ENCODE measurements around the gene SPTLC1. TPM values are rescaled to one million over a fixed set of nuclear protein-coding genes. Genes with fewer than 3 reads are reported as not detected.
"Not testable (repeated sequence)": the region's sequence is repeated elsewhere in the genome, so short reads cannot be mapped to it uniquely, and the experiment has no call there.

Gene SPTLC1
- polyA plus RNA-seq, 6 donors from 2014 or later = 32.8 to 53.5 (median 44.2) TPM

DNA sequence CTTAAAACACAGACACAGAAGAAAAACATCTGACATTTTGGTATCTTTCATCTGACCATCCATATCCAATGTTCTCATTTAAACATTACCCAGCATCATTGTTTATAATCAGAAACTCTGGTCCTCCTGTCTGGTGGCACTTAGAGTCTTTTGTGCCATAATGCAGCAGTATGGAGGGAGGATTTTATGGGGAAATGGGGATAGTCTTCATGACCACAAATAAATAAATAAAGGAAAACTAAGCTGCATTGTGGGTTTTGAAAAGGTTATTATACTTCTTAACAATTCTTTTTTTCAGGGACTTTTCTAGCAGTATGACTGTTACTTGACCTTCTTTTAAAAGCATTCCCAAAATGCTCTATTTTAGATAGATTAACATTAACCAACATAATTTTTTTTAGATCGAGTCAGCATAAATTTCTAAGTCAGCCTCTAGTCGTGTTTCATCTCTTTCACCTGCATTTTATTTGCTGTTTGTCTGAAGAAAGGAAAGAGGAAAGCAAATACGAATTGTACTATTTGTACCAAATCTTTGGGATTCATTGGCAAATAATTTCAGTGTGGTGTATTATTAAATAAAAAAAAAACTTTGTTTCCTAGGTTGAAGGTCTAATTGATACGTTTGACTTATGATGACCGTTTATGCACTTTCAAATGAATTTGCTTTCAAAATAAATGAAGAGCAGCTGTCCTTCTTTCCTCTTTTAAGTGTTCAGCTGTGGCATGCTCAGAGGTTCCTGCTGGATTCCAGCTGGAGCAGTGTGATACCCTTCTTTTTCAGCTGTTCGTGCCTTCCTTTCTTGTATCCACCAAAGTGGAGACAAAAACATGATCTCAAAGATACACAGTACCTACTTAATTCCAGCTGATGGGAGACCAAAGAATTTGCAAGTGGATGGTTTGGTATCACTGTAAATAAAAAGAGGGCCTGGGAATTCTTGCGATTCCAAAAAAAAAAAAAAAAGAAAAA is 35.6 kb upstream of the SPTLC1 start:
- H3K9me3 Mint-ChIP-seq; H3K4me3 Mint-ChIP-seq; H3K4me1 Mint-ChIP-seq; ATAC-seq (ENCODE audit: low read depth in 2 of 2); H3K27ac Mint-ChIP-seq; H3K36me3 Mint-ChIP-seq; DNase-seq: not testable (repeated sequence)
- peaks cover 10 to 40% (median 22%) of the 10 kb centered on the region in 3 donors for H3K27me3 Mint-ChIP-seq

DNA sequence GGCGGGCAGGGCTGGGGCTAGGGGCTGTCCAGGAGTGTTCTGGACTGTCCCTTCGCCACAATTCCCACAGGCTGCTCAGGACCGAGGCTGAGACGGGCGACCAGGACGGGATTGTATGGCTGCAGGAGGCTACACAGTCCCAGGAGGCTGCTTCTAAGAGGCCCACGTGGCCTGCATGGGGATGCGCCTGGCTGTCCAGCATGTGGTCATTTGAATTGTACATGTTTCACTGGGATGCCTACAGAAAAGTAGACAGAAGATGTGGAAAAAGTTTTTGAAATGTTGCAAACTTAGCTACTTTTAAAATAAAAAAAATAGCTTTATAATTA is 32.6 kb upstream of the SPTLC1 start:
- peaks cover 31 to 66% (median 47%) of the 10 kb centered on the region in 3 donors for H3K27me3 Mint-ChIP-seq
- H3K36me3 Mint-ChIP-seq = no peaks in the 10 kb centered on the region
- H3K27ac Mint-ChIP-seq = no peak overlapping the region
- ATAC-seq (ENCODE audit: low read depth in 2 of 2) = no peak
- no peak overlapping the region for H3K4me3 Mint-ChIP-seq
- DNase-seq = no peak
- H3K4me1 Mint-ChIP-seq = peaks cover 4 to 6% (median 4%) of the 10 kb centered on the region in 3 donors
- no peaks in the 10 kb centered on the region for H3K9me3 Mint-ChIP-seq

DNA sequence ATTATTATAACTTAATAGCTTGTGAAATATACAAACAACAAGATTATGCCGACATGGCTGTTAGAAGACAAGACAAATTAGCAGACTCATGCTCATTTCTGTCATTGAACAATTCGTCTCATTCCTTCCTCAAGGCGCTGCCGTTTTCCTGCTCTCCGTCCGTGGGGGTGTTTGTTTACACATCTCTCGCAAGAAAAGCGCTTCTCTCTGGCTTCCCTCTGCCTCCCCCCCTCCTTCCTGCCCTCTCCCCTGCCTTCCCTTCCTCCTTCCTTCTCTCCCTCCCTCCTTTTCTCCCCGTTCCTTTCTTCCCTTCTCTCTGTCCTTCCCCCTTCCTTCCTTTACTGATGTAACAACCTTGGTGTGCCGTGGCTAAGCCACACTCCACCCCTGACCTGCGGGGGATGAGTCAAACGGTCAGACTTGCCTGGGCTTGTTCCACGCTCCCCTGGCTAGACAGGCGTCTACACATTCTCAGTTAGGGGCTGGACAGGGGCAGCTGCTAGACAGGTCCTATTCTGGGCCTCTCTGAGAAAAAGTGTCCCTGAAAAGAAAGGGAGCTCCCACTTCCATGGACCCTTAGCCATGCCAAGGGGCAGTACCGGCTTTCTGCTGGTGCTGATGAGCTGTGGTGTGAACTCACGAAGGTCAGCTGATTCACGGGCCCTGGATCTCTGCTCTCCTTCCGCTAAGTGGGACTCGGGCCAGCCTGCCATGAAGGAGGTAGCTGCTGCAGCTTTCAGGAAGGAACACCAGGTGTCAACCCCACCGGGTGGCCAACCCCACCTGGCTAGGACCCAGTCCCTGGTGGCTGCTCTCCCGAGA is 32.0 kb upstream of the SPTLC1 start:
- DNase-seq (no peak), ATAC-seq (ENCODE audit: low read depth in 2 of 2) (no peak)
- Mint-ChIP-seq H3K27ac (no peak overlapping the region), H3K4me1 (peaks cover 4 to 6% (median 4%) of the 10 kb centered on the region in 3 donors), H3K36me3 (no peaks in the 10 kb centered on the region), H3K9me3 (no peaks in the 10 kb centered on the region), H3K4me3 (no peak overlapping the region), H3K27me3 (peaks cover 31 to 68% (median 52%) of the 10 kb centered on the region in 3 donors)

DNA sequence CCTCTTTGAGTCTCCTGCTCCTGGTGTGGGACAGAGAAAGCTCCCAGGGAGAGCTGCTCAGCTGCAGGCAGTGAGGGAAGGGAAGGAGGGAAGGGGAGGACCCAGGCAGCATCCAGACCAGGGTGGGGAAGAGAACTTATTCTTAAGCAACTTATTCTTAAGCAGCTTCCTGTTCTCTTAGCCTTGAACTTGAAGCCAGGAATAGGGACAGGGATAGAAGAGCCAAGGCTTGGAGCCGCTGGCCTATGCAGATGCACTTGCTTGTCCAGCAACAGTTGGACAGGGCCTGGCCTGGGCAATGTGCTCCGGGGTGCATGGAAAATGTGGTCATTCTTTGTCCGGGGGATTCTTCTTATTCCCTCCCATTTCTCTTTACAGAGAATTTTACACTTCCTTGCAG is 31.4 kb upstream of the SPTLC1 start:
- Mint-ChIP-seq H3K4me3 (no peak overlapping the region), H3K36me3 (no peaks in the 10 kb centered on the region), H3K27me3 (peaks cover 32 to 69% (median 59%) of the 10 kb centered on the region in 3 donors), H3K9me3 (no peaks in the 10 kb centered on the region), H3K27ac (no peak overlapping the region), H3K4me1 (peaks cover 4 to 6% (median 5%) of the 10 kb centered on the region in 3 donors)
- ATAC-seq (ENCODE audit: low read depth in 2 of 2) = no peak
- no peak for DNase-seq

DNA sequence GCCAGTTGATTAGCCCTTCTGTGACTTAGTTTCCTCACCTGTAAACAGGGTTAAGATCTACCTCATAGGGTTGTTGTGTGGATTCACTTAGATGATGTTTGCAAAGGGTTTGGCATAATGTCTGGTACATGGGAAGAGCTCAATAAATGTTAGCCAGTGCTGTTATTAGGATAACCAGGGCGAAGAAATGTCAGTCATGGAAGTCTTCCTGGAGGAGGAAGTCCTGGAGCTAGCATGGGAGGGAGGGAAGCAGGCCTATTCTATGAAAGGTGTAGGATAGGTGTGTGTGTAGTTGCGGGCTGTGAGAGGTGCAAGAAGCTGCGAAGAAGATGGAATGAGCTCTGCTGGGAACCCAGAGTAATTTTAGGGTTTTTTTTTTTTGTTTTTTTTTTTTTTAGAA is 30.6 kb upstream of the SPTLC1 start:
- Mint-ChIP-seq H3K4me1 (peaks cover 8 to 11% (median 10%) of the 10 kb centered on the region in 3 donors), H3K27me3 (peaks cover 34 to 78% (median 67%) of the 10 kb centered on the region in 3 donors)
- H3K27ac Mint-ChIP-seq; H3K9me3 Mint-ChIP-seq; H3K4me3 Mint-ChIP-seq; ATAC-seq (ENCODE audit: low read depth in 2 of 2); DNase-seq; H3K36me3 Mint-ChIP-seq: not testable (repeated sequence)

DNA sequence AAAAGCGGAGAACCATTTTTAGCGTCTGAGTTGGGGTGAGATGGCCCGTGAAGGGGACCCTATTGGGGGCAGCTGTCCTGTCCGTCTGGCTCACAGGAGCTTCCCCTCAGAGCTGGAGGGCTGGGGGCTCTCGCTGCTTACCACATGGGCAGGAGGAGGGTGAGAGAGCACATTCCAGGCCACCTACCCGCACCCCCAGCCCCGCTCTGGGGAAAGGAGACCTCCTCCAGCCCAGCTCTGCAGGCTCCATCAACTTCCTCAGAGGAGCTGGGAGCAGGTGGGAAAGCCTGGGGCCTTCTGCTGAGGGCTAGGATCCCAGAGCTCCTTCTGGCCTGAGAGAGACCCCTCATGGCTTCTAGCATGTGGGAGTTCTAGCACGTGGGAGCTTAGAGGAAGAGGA is 27.1 kb upstream of the SPTLC1 start:
- H3K36me3 Mint-ChIP-seq = no peaks in the 10 kb centered on the region
- DNase-seq = no peak
- peak overlapping the region in 3 of 8 donors; percentile 16 to 79 (median 44) for H3K4me3 Mint-ChIP-seq
- no peaks in the 10 kb centered on the region for H3K9me3 Mint-ChIP-seq
- H3K4me1 Mint-ChIP-seq = peaks cover 11 to 18% (median 14%) of the 10 kb centered on the region in 3 donors
- H3K27ac Mint-ChIP-seq = no peak overlapping the region
- peaks cover 33 to 70% (median 60%) of the 10 kb centered on the region in 3 donors for H3K27me3 Mint-ChIP-seq
- ATAC-seq (ENCODE audit: low read depth in 2 of 2) = no peak

DNA sequence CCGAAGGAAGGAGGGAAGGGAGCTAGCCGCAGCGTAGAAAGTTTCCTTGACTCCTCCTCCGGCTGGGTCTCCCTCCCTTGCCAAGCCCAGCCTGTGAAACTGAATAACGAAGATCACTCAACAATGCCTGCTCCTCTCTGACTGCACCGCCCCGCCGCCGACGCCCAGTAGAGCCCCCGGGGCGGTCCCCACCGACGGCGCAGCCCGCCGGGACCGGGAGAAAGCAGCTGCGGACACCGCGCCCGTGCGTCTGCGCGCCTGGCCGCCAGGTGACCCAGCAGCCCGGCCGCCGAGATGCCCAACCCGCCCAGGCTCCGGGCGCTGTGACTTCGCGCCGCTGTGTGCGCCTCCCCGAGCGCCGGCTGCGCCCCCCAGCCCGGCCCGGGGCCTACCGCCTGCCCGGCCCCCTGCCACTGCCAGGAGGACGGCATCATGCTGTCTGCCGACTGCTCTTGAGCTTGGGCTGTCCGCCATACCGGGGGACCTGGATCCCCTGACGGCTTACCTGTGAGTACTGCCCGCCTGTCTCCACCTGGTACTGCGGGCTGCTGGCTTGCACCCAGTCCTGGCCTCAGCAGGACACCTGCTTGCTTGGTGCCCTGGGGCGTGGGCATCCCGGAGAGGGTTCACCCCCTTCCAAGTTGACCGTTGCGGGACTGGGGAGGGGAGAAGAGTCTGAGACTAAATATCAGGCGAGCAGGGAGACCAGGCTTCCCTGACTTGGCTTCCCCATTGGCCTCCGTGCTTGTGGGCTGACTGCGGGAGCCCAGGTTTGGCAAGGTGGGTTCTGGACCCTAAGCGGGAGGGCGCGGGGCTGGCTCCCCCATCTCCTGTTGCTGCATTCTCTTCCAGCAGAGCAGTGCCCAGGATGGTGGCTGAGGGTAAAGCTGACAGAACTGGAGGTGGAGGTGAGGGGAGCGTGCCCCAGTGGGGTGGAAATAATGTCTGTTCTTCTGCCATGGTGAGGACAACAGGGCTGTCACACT is 26.2 kb upstream of the SPTLC1 start:
- H3K9me3 Mint-ChIP-seq = no peaks in the 10 kb centered on the region
- H3K36me3 Mint-ChIP-seq = no peaks in the 10 kb centered on the region
- peaks cover 33 to 64% (median 64%) of the 10 kb centered on the region in 3 donors for H3K27me3 Mint-ChIP-seq
- DNase-seq (no peak), ATAC-seq (ENCODE audit: low read depth in 2 of 2) (no peak)
- peaks cover 7 to 14% (median 10%) of the 10 kb centered on the region in 3 donors for H3K4me1 Mint-ChIP-seq
- no peak overlapping the region for H3K27ac Mint-ChIP-seq
- peak overlapping the region in 7 of 8 donors; percentile 61 to 87 (median 76) for H3K4me3 Mint-ChIP-seq

DNA sequence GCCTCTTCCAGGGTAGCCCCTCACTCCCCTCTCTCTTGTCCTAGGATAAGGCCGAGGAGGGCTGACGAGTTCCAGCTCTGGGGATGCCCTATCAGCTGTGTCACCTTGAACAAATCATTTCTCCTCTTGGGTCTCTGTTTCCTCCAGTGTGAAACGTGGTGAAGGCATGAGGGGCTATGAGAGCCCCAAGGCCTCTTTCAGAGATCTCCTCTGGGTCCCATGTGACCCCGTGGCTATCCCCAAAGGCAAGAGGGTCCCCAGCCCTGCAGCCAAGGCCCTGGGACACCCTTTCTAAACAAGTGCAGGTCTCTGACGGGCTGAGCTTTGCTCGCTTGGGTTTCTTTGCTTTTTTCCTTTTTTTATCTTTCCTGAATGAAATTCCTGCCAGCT is 25.5 kb upstream of the SPTLC1 start:
- no peak for DNase-seq
- Mint-ChIP-seq H3K27ac (peak overlapping the region in 1 of 6 donors; percentile 52), H3K4me3 (peak overlapping the region in 7 of 8 donors; percentile 43 to 87 (median 76)), H3K27me3 (peaks cover 31 to 60% (median 57%) of the 10 kb centered on the region in 3 donors), H3K36me3 (no peaks in the 10 kb centered on the region), H3K4me1 (peaks cover 7 to 14% (median 10%) of the 10 kb centered on the region in 3 donors), H3K9me3 (no peaks in the 10 kb centered on the region)
- no peak for ATAC-seq (ENCODE audit: low read depth in 2 of 2)

DNA sequence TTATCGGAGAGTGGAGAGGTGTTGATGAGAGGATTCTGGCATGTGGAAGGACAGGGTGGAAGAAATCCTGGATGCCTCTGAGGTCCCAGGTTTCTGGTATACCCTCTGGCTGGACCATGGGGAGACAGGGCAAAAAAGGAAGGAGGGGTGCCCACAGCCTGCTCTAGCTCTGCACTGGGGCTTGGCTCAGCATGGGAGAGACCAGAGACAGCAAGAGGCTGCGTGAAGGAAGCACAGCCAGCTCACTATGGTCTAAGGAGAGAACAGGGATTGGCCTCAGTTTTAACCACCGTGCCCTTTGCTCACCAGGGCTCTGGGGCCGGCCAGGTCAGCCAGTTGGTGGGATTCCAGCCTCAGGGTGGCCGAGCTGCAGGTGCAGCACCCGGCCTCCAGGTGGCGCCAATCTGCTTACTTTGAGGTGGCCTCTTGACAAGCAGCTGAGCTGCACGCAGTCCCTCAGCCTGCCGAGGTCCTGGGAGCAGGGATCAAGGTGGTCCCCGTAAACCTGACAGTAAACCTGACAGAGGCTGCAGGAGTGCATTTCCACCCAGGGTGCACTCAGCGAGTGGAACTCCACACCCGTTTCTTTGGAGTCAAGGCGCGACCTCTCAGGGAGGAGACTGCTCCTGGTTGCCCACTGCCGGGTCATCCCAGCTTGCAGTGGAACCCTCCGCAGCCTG is 25.0 kb upstream of the SPTLC1 start:
- Mint-ChIP-seq H3K4me3 (peak overlapping the region in 7 of 8 donors; percentile 22 to 87 (median 67)), H3K27ac (peak overlapping the region in 1 of 6 donors; percentile 9), H3K36me3 (no peaks in the 10 kb centered on the region), H3K9me3 (no peaks in the 10 kb centered on the region), H3K4me1 (peaks cover 7 to 14% (median 10%) of the 10 kb centered on the region in 3 donors), H3K27me3 (peaks cover 26 to 58% (median 52%) of the 10 kb centered on the region in 3 donors)
- DNase-seq (peak; percentile 61), ATAC-seq (ENCODE audit: low read depth in 2 of 2) (peak; percentile 62 to 63)

DNA sequence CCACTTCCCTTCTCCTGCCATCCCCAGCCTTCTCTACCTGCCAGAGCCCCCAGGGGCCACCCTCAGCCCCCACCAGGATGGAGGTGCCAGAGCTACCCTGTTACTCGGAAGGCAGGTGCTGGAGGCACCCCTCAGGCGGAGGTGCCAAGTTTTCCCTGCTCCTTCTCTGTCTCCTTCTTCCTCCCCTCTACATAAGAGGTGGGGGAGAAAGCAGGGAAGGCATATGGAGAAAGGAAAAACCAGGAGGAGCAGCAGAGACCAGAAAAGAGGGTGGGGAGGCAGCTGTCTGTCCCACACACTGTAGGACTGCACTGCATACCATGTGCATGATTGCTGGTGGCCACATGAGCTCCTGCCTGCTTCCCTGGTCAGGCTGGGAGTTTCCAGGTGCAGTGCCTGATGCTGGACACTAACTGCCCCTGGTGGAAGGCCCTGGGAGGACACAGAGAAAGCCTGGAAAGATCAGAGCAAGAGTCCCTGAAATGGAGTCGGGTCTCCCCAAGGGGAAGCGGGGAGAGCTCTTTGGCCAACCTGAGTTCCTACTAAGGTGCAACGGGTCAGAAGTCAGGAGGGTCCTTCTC is 23.8 kb upstream of the SPTLC1 start:
- not testable (repeated sequence) for ATAC-seq (ENCODE audit: low read depth in 2 of 2); H3K9me3 Mint-ChIP-seq; DNase-seq; H3K36me3 Mint-ChIP-seq
- Mint-ChIP-seq H3K4me1 (peaks cover 8 to 17% (median 12%) of the 10 kb centered on the region in 3 donors), H3K27me3 (peaks cover 18 to 62% (median 47%) of the 10 kb centered on the region in 3 donors), H3K4me3 (peak overlapping the region in 1 of 8 donors; percentile 39), H3K27ac (peak overlapping the region in 1 of 6 donors; percentile 66)

DNA sequence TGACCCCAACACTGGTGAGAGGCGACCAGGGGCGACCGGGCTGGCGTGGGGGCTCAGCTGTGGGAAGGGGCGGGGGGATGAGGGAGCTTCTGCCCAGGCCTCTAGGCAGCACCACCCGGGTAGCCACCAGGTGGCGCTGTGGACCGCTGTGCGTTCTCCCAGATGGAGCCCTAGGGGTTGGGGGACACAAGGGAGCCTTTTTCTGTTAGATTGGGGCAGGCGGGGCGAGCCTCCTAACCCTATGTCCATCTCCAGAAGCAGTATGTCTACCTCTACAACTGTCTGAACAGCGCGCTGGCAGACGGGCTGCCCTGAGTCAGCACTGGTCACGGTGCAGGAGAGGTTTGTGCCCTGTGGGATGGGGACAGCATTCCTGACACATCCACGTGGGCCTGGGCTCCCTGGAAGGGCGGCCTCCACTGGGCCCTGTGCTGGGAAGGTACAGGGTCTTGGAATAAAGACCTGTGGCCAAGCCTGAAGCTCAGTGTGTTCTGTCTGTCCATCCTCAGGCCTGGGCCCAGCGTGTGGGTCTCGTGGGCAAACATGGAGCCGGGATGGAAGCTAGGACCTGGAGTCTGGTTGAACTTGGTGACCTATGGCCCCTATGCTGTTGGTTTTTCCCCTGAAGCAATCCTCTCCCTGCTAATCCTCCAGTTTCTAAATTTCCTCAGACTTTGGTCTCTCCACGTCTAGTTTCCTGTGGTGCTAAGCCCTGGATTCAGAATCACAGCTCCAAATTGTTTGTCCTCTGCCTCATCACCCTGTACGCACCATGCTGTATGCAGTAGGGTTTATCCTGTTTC is 23.1 kb upstream of the SPTLC1 start:
- Mint-ChIP-seq H3K4me1 (peaks cover 12 to 24% (median 17%) of the 10 kb centered on the region in 3 donors), H3K27ac (peak overlapping the region in 1 of 6 donors; percentile 66), H3K36me3 (no peaks in the 10 kb centered on the region), H3K27me3 (peaks cover 20 to 62% (median 47%) of the 10 kb centered on the region in 3 donors), H3K4me3 (peak overlapping the region in 1 of 8 donors; percentile 39), H3K9me3 (no peaks in the 10 kb centered on the region)
- DNase-seq (peak; percentile 55), ATAC-seq (ENCODE audit: low read depth in 2 of 2) (peak; percentile 66 to 67)

Measured in naive B cell (primary cell).